GM23338 (cell line): ENCODE data around the gene FAM9A. TPM values are rescaled to one million over a fixed set of nuclear protein-coding genes. Genes with fewer than 3 reads are reported as not detected.

ENCODE experiments used
- ATAC-seq: fragments of 200-7000 bp; cut with Tn5 transposase; 3 replicates; pipeline ENCODE4 v1.9.1; 2020
- DNase-seq: peaks from one replicate; pipeline ENCODE4 v3.0.0-alpha.2; 2015; ENCODE audit warnings: low spot score
- H2AFZ ChIP-seq: fragments of 200-600 bp; sonication (generic); 2 replicates; pipeline ENCODE4 v1.8.0; 2016; ENCODE audit warnings: antibody characterized with exemption, mild to moderate bottlenecking, moderate library complexity
- H3F3A ChIP-seq: fragments of 200-600 bp; sonication (generic); replicated peaks from 2 replicates; pipeline ENCODE4 v1.8.0; 2017; ENCODE audit warnings: antibody characterized with exemption, mixed run types, low read depth
- H3K27ac ChIP-seq: fragments of 200-600 bp; sonication (generic); 2 replicates; pipeline ENCODE4 v1.6.1; 2016; ENCODE audit warnings: low read depth
- H3K27me3 ChIP-seq: fragments of 200-600 bp; sonication (generic); 2 replicates; pipeline ENCODE4 v1.8.0; 2016; ENCODE audit warnings: mild to moderate bottlenecking, mixed run types, moderate library complexity; ENCODE audit not compliant: insufficient read depth
- H3K36me3 ChIP-seq: fragments of 200-600 bp; sonication (generic); 2 replicates; pipeline ENCODE4 v1.8.0; 2016; ENCODE audit warnings: mild to moderate bottlenecking; ENCODE audit not compliant: insufficient read depth
- H3K4me1 ChIP-seq: fragments of 200-600 bp; sonication (generic); 2 replicates; pipeline ENCODE4 v1.8.0; 2016; ENCODE audit warnings: mild to moderate bottlenecking, moderate library complexity; ENCODE audit not compliant: insufficient read depth
- H3K4me2 ChIP-seq: fragments of 200-600 bp; sonication (generic); 2 replicates; pipeline ENCODE4 v1.7.1; 2017; ENCODE audit warnings: mixed run types
- H3K4me3 ChIP-seq: fragments of 200-600 bp; sonication (generic); 2 replicates; pipeline ENCODE4 v1.6.1; 2016; ENCODE audit warnings: mixed run types
- H3K79me2 ChIP-seq: fragments of 200-600 bp; sonication (generic); replicated peaks from 2 replicates; pipeline ENCODE4 v1.8.0; 2017; ENCODE audit warnings: mild to moderate bottlenecking; ENCODE audit not compliant: insufficient read depth
- H3K9me2 ChIP-seq: fragments of 200-600 bp; sonication (generic); 2 replicates; pipeline ENCODE4 v1.8.0; 2017; ENCODE audit not compliant: insufficient read depth
- H4K20me1 ChIP-seq: fragments of 200-600 bp; sonication (generic); replicated peaks from 2 replicates; pipeline ENCODE4 v1.8.0; 2017; ENCODE audit warnings: mild to moderate bottlenecking; ENCODE audit not compliant: insufficient read depth
- H3K27ac Mint-ChIP-seq: 2 replicates; pipeline ENCODE4 v1.8.0; 2020; ENCODE audit warnings: inconsistent platforms, mild to moderate bottlenecking, moderate library complexity, mixed read lengths
- H3K27me3 Mint-ChIP-seq: 3 replicates; pipeline ENCODE4 v1.8.0; 2022; ENCODE audit warnings: low read depth, mild to moderate bottlenecking, moderate library complexity, mixed read lengths, inconsistent platforms; ENCODE audit not compliant: insufficient read depth, poor library complexity
- H3K36me3 Mint-ChIP-seq: 3 replicates; pipeline ENCODE4 v1.8.0; 2021; ENCODE audit warnings: low read depth, mild to moderate bottlenecking, inconsistent platforms, moderate library complexity, mixed read lengths
- H3K4me1 Mint-ChIP-seq: 3 replicates; pipeline ENCODE4 v1.8.0; 2020; ENCODE audit warnings: mild to moderate bottlenecking, inconsistent platforms, mixed read lengths
- H3K4me3 Mint-ChIP-seq: 3 replicates; pipeline ENCODE4 v1.8.0; 2021; ENCODE audit warnings: moderate library complexity, mild to moderate bottlenecking, inconsistent platforms, mixed read lengths
- H3K9me3 Mint-ChIP-seq: 3 replicates; pipeline ENCODE4 v1.8.0; 2020; ENCODE audit warnings: moderate library complexity, mild to moderate bottlenecking, inconsistent platforms, mixed read lengths
- CREB1 ChIP-seq: fragments of 250-450 bp; sonication (Bioruptor Pico); IDR thresholded peaks from 2 replicates; pipeline ENCODE4 v1.5.0; 2020; ENCODE audit warnings: low read depth, mild to moderate bottlenecking, moderate library complexity
- ETS1 ChIP-seq: IDR thresholded peaks from 2 replicates; pipeline ENCODE4 v1.6.1; 2016; ENCODE audit warnings: antibody characterized with exemption
- EZH2 ChIP-seq: fragments of 200-600 bp; sonication (generic); IDR thresholded peaks from one replicate; pipeline ENCODE4 v1.8.0; 2017; ENCODE audit warnings: antibody characterized with exemption, mild to moderate bottlenecking, low read depth; ENCODE audit not compliant: unreplicated experiment
- EZH2phosphoT487 ChIP-seq: fragments of 200-600 bp; sonication (generic); IDR thresholded peaks from one replicate; pipeline ENCODE4 v1.8.1; 2018; ENCODE audit warnings: antibody characterized with exemption; ENCODE audit not compliant: unreplicated experiment
- JUNB ChIP-seq: IDR thresholded peaks from one replicate; pipeline ENCODE4 v1.6.1; 2016; ENCODE audit warnings: antibody characterized with exemption; ENCODE audit not compliant: unreplicated experiment
- NANOG ChIP-seq: IDR thresholded peaks from 2 replicates; pipeline ENCODE4 v1.6.1; 2016; ENCODE audit warnings: antibody characterized with exemption, borderline replicate concordance
- POLR2AphosphoS5 ChIP-seq: IDR thresholded peaks from 2 replicates; pipeline ENCODE4 v1.6.1; 2016; ENCODE audit warnings: antibody characterized with exemption, low read depth
- REST ChIP-seq: IDR thresholded peaks from one replicate; pipeline ENCODE4 v1.6.1; 2018; ENCODE audit warnings: antibody characterized with exemption; ENCODE audit not compliant: unreplicated experiment
- STAT1 ChIP-seq: IDR thresholded peaks from one replicate; pipeline ENCODE4 v1.6.1; 2016; ENCODE audit warnings: antibody characterized with exemption; ENCODE audit not compliant: unreplicated experiment
- ZNF114 ChIP-seq: fragments of 250-450 bp; sonication (Bioruptor Pico); IDR thresholded peaks from 2 replicates; pipeline ENCODE4 v1.5.0; 2020; ENCODE audit warnings: mild to moderate bottlenecking, moderate library complexity
- ZNF331 ChIP-seq: fragments of 250-450 bp; sonication (Bioruptor Pico); IDR thresholded peaks from 2 replicates; pipeline ENCODE4 v1.5.0; 2020; ENCODE audit warnings: low read depth, mild to moderate bottlenecking, moderate library complexity
- polyA plus RNA-seq: library from polyadenylated mRNA; unstranded; fragments of >200 nt; fragmentation: Nextera tagmentation; extraction: Ambion mirVana; gene quantifications from 2 replicates; pipeline ENCODE4 v1.2.1, GENCODE V29; 2016
- total RNA-seq: library from RNA; depleted of rRNA; stranded (reverse); fragments of >200 nt; shearing (Covaris generic); gene quantifications from 2 replicates; pipeline ENCODE4 v1.2.3, GENCODE V29; 2014

Gene FAM9A
- total and polyA plus RNA-seq, 2 experiments from 2014 or later, result not detected

GRCh38 chrX:8841911-8842310, 40.7 kb upstream of the FAM9A start (continued):
- no peak for TF ChIP-seq EZH2phosphoT487
- no peak for TF ChIP-seq NANOG
- no peak for TF ChIP-seq STAT1
- no peak for TF ChIP-seq POLR2AphosphoS5
- TF ChIP-seq ETS1, result no peak
- TF ChIP-seq EZH2, result no peak
- no peak for TF ChIP-seq ZNF114 (CRISPR knock-in tag)
- no peak for TF ChIP-seq ZNF331 (CRISPR knock-in tag)
- TF ChIP-seq JUNB, result no peak
- no peak for TF ChIP-seq REST

GRCh38 chrX:8834392-8834791, 33.2 kb upstream of the FAM9A start:
- H3K4me2 ChIP-seq, result no peak overlapping the region
- H3K27me3 ChIP-seq, result no peaks in the 10 kb centered on the region
- H3K4me3 ChIP-seq, result no peak overlapping the region
- TF ChIP-seq ZNF114 (CRISPR knock-in tag) (no peak), ZNF331 (CRISPR knock-in tag) (no peak), STAT1 (no peak), REST (no peak), CREB1 (CRISPR knock-in tag) (no peak), ETS1 (no peak), EZH2 (no peak), NANOG (no peak)
- H3F3A ChIP-seq, result no peaks in the 10 kb centered on the region
- H3K36me3 Mint-ChIP-seq, result no peaks in the 10 kb centered on the region
- no peak overlapping the region for H3K27ac Mint-ChIP-seq
- no peaks in the 10 kb centered on the region for H4K20me1 ChIP-seq
- H2AFZ ChIP-seq, result no peak overlapping the region
- no peaks in the 10 kb centered on the region for H3K36me3 ChIP-seq
- no peak overlapping the region for H3K4me3 Mint-ChIP-seq
- ATAC-seq (no peak), DNase-seq (no peak)
- peaks cover 1% of the 10 kb centered on the region for H3K27me3 Mint-ChIP-seq
- no peak overlapping the region for H3K27ac ChIP-seq
- no peaks in the 10 kb centered on the region for H3K9me2 ChIP-seq
- no peaks in the 10 kb centered on the region for H3K4me1 Mint-ChIP-seq
- no peaks in the 10 kb centered on the region for H3K79me2 ChIP-seq
- H3K4me1 ChIP-seq, result no peaks in the 10 kb centered on the region
- no peaks in the 10 kb centered on the region for H3K9me3 Mint-ChIP-seq
